Colonic mucosa (tissue), 4 donors: ENCODE data around the gene EHMT2. TPM values are rescaled to one million over a fixed set of nuclear protein-coding genes. Genes with fewer than 3 reads are reported as not detected.

Source experiments
- DNase-seq: peaks from one replicate; pipeline ENCODE4 v3.0.0-alpha.2; 2020
- H3K27ac ChIP-seq: fragments of 200-600 bp; one replicate; pipeline ENCODE4 v1.8.0; 2021
- H3K27me3 ChIP-seq: fragments of 200-600 bp; one replicate; pipeline ENCODE4 v1.8.0; 2021
- H3K36me3 ChIP-seq: fragments of 200-600 bp; one replicate; pipeline ENCODE4 v1.8.0; 2021
- H3K4me1 ChIP-seq: fragments of 200-600 bp; one replicate; pipeline ENCODE4 v1.8.0; 2021; ENCODE audit warnings: mild to moderate bottlenecking
- H3K4me3 ChIP-seq: fragments of 200-600 bp; one replicate; pipeline ENCODE4 v1.8.0; 2021
- H3K9ac ChIP-seq, 2 donors: one replicate each; pipeline ENCODE4 v1.7.0; 2013; ENCODE audit warnings: control low read depth in 2 of 2, low read depth in 2 of 2, low read length in 2 of 2
- H3K9me3 ChIP-seq: fragments of 200-600 bp; one replicate; pipeline ENCODE4 v1.8.0; 2021
- CTCF ChIP-seq: fragments of 200-600 bp; IDR thresholded peaks from one replicate; pipeline ENCODE4 v1.8.0; 2022; ENCODE audit warnings: antibody characterized with exemption, mild to moderate bottlenecking
- intact Hi-C: fragments of 100-400 bp; cut with DNase I; formaldehyde crosslinking; loops from one replicate; pipeline ENCODE4 v1.14.1; 2022
- total RNA-seq, 2 donors: library from RNA; stranded (reverse); fragmentation: NEBNext Ultra II Directional in 1 of 2; extraction: Animal tissue kit (Norgen Biotek cat#: 25700) in 1 of 2; gene quantifications; one replicate each; pipeline ENCODE4 v1.2.1, GENCODE V29; 2021
- donor health status: healthy.
- donor health status: DM: no; HTN: no; CAD: no.
- donor health status: DM: no; HTN: no; CAD: no.

EHMT2 gene
- total RNA-seq, result 10 to 100 TPM; 28.4 to 52.1 TPM

GRCh38 chr6:31897612-31898382 is at the start of gene EHMT2:
TSS of gene EHMT2 (minus strand) at chr6:31897698. CDS start at chr6:31897677, 21 bp downstream.
- Histone ChIP-seq H3K27ac (peak within 1 kb of the TSS; percentile 83), H3K4me3 (peak within 1 kb of the TSS; percentile 95), H3K27me3 (no peaks in the 10 kb centered on the region), H3K36me3 (no peaks in the 10 kb centered on the region), H3K9me3 (no peaks in the 10 kb centered on the region), H3K9ac (peak within 1 kb of the TSS; percentile 70 to 94), H3K4me1 (no peaks in the 10 kb centered on the region)
- no peak for TF ChIP-seq CTCF
- intact Hi-C loops, result no loop called here
- peak; percentile 90 for DNase-seq

- Histone ChIP-seq H3K36me3 (no peaks in the 10 kb centered on the region), H3K9me3 (no peaks in the 10 kb centered on the region), H3K27me3 (no peaks in the 10 kb centered on the region), H3K27ac (no peak overlapping the region), H3K4me1 (peaks cover 7% of the 10 kb centered on the region), H3K9ac (no peak overlapping the region), H3K4me3 (no peak overlapping the region)
- DNase-seq, result no peak
- TF ChIP-seq CTCF, result no peak
- intact Hi-C loops, result no loop called here
Measured at GRCh38 chr6:31947070-31947675, 49.7 kb upstream of the EHMT2 start.

DNA sequence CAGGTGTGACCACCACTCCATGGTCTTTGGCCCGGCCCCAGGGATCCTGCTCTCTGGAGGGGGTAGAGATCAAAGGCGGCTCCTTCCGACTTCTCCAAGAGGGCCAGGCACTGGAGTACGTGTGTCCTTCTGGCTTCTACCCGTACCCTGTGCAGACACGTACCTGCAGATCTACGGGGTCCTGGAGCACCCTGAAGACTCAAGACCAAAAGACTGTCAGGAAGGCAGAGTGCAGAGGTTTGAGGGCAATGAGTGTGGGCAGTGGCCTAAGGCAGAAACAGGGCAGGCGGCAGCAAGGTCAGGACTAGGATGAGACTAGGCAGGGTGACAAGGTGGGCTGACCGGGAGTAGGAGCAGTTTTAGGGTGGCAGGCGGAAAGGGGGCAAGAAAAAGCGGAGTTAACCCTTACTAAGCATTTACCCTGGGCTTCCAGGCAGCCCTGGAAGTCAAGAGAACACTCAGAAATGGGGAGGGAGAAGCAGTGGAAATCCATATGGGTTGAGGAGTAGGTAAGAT is 48.9 kb upstream of the EHMT2 start:
- no peaks in the 10 kb centered on the region for H3K9me3 ChIP-seq
- intact Hi-C loops, result no loop called here
- no peak for DNase-seq
- H3K4me3 ChIP-seq, result peak overlapping the region; percentile 23
- no peaks in the 10 kb centered on the region for H3K27me3 ChIP-seq
- H3K36me3 ChIP-seq, result no peaks in the 10 kb centered on the region
- TF ChIP-seq CTCF, result no peak
- peak overlapping the region; percentile 90 for H3K27ac ChIP-seq
- H3K4me1 ChIP-seq, result peaks cover 7% of the 10 kb centered on the region
- peak overlapping the region; percentile 64 to 65 for H3K9ac ChIP-seq

GRCh38 chr6:31945507-31946369 is 48.2 kb upstream of the EHMT2 start, which contains the start of gene CFB:
TSS of gene CFB (plus strand) at chr6:31946095. CDS start at chr6:31946222, 127 bp downstream.
- DNase-seq, result peak; percentile 89
- H3K27ac ChIP-seq, result peak within 1 kb of the TSS; percentile 90
- H3K27me3 ChIP-seq, result no peaks in the 10 kb centered on the region
- intact Hi-C loops, result no loop called here
- TF ChIP-seq CTCF, result no peak
- H3K4me1 ChIP-seq, result peaks cover 7% of the 10 kb centered on the region
- H3K9ac ChIP-seq, result peak within 1 kb of the TSS; percentile 64 to 65
- peak within 1 kb of the TSS; percentile 23 for H3K4me3 ChIP-seq
- H3K36me3 ChIP-seq, result no peaks in the 10 kb centered on the region
- H3K9me3 ChIP-seq, result no peaks in the 10 kb centered on the region

GRCh38 chr6:31945154-31945506 is 47.6 kb upstream of the EHMT2 start:
- DNase-seq, result no peak
- Histone ChIP-seq H3K36me3 (no peaks in the 10 kb centered on the region), H3K4me3 (no peak overlapping the region), H3K27me3 (no peaks in the 10 kb centered on the region), H3K9ac (peak overlapping the region in 1 of 2 donors; percentile 64), H3K27ac (peak overlapping the region; percentile 90), H3K9me3 (no peaks in the 10 kb centered on the region), H3K4me1 (peaks cover 7% of the 10 kb centered on the region)
- no peak for TF ChIP-seq CTCF
- intact Hi-C loops, result no loop called here
